ENCODE results near the gene EPS8L2. TPM values are rescaled to one million over a fixed set of nuclear protein-coding genes. Genes with fewer than 3 reads are reported as not detected.

The EPS8L2 gene
- total and polyA plus RNA-seq, 9 of the 15 experiments (the other 6 are each of a cell fraction or from before 2014, with no cell fraction given), result 0.75 to 17.0 (median 3.7) TPM

GRCh38 chr11:696955-697491 lies 9.0 kb upstream of the EPS8L2 start:
- no peak for DNase-seq (ENCODE audit: extremely low read depth in 1 of 4, low spot score in 3 of 4)
- Histone ChIP-seq H2AFZ (ENCODE audit: low read depth, low read length) (no peak overlapping the region), H4K20me1 (replicated peaks; ENCODE audit: control insufficient read depth, insufficient read depth, low read length) (peaks cover 3% of the 10 kb centered on the region; the same call in 1 of the 2 replicates), H3K9me1 (ENCODE audit: control insufficient read depth, insufficient read depth, low read length) (no peaks in the 10 kb centered on the region), H3K79me2 (ENCODE audit: control insufficient read depth, insufficient read depth, low read length) (peaks cover 51% of the 10 kb centered on the region), H3K4me3 (peak overlapping the region; percentile 98), H3K27me3 (ENCODE audit: control insufficient read depth in 2 of 2, insufficient read depth in 2 of 2, low read length in 2 of 2) (no peaks in the 10 kb centered on the region), H3K27ac (ENCODE audit: extremely low read depth, low read depth, low read length) (peak overlapping the region; percentile 96), H3K9ac (ENCODE audit: insufficient read depth in 1 of 2, low read depth in 2 of 2, low read length in 2 of 2) (peak overlapping the region; percentile 92 to 96), H3K9me3 (replicated peaks; ENCODE audit: control insufficient read depth, insufficient read depth, low read depth, low read length) (no peaks in the 10 kb centered on the region), H3K36me3 (ENCODE audit: control insufficient read depth, insufficient read depth, low read length) (peaks cover 4% of the 10 kb centered on the region; the same call in 2 of the 3 replicates), H3K4me1 (replicated peaks in 1 of 2; ENCODE audit: control insufficient read depth in 2 of 2, insufficient read depth in 2 of 2, low read length in 2 of 2) (peaks cover 24 to 56% of the 10 kb centered on the region in 2 experiments), H3K4me2 (ENCODE audit: insufficient read depth, low read length) (peak overlapping the region; percentile 91)
- BruUV-seq (replicated peaks), result no TSS peak
- ChIA-PET CTCF (ENCODE audit: low intra/inter-chr PET ratio) (interaction anchor here (1.9 to 2.3 kb wide), 2 partner anchors 26 to 31 kb away, joined by 8 to 10 read pairs; no protein-coding TSS in a partner anchor), POLR2A (interaction anchor here (1.0 to 4.0 kb wide), 5 partner anchors 12 to 31 kb away, joined by 3 to 25 read pairs (median 5); no protein-coding TSS in a partner anchor)
- intact Hi-C loops (cut with micrococcal nuclease), result loop anchor here (2.0 to 10.0 kb wide), 2 partner anchors 26 to 142 kb away; no protein-coding TSS in a partner anchor
- ATAC-seq, result no peak
- FAIRE-seq, result no peak
- in situ Hi-C loops (cut with MboI), result no loop called here
- 47% methylated on average over 11 of the region's 11 CpGs for WGBS (ENCODE audit: insufficient coverage, low coverage, missing lambda C conversion rate)
- TF ChIP-seq RBM14 (IDR thresholded peaks at IDR 0.05; ENCODE audit: borderline replicate concordance, insufficient read depth, low read depth, low read length), result no peak
- TF ChIP-seq, protein P1, sequence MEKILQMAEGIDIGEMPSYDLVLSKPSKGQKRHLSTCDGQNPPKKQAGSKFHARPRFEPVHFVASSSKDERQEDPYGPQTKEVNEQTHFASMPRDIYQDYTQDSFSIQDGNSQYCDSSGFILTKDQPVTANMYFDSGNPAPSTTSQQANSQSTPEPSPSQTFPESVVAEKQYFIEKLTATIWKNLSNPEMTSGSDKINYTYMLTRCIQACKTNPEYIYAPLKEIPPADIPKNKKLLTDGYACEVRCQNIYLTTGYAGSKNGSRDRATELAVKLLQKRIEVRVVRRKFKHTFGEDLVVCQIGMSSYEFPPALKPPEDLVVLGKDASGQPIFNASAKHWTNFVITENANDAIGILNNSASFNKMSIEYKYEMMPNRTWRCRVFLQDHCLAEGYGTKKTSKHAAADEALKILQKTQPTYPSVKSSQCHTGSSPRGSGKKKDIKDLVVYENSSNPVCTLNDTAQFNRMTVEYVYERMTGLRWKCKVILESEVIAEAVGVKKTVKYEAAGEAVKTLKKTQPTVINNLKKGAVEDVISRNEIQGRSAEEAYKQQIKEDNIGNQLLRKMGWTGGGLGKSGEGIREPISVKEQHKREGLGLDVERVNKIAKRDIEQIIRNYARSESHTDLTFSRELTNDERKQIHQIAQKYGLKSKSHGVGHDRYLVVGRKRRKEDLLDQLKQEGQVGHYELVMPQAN (IDR thresholded peaks at IDR 0.05; ENCODE audit: borderline replicate concordance), result no peak
- 0 out of 2 replicates have a peak, but pooled peaks have one; percentile 26 for TF ChIP-seq POLR2G (IDR thresholded peaks at IDR 0.05; ENCODE audit: low read depth, low read length)
- peak; percentile 28 for TF ChIP-seq KDM5B (IDR thresholded peaks at IDR 0.05; ENCODE audit: insufficient replicate concordance, low read depth, low read length)
- 0 out of 2 replicates have a peak, but pooled peaks have one; percentile 5 for TF ChIP-seq EGR1 (conservative IDR thresholded peaks at IDR 0.05)
- TF ChIP-seq BMI1 (IDR thresholded peaks at IDR 0.05; ENCODE audit: low read length), result no peak
- no peak for TF ChIP-seq HMGXB4 (CRISPR knock-in tag; IDR thresholded peaks at IDR 0.05)
- TF ChIP-seq ZNF395 (CRISPR knock-in tag; IDR thresholded peaks at IDR 0.05), result 0 out of 2 replicates have a peak, but pooled peaks have one; percentile 32
- no peak for TF ChIP-seq PML (IDR thresholded peaks at IDR 0.05; ENCODE audit: low read length)
- no peak for TF ChIP-seq PRDM10 (IDR thresholded peaks at IDR 0.05; ENCODE audit: partially characterized antibody)
- TF ChIP-seq RBM17 (IDR thresholded peaks at IDR 0.05; ENCODE audit: borderline replicate concordance, low read depth, low read length), result no peak
